Activated CD8-positive, alpha-beta memory T cell treated with anti-CD3 and anti-CD28 coated beads for 4 hours (primary cell): Measurements from ENCODE around the gene SH3GLB2.
"Not testable (repeated sequence)": the region's sequence is repeated elsewhere in the genome, so short reads cannot be mapped to it uniquely, and the experiment has no call there.

Experiments
- DNase-seq, 2 donors: peaks; one replicate each; pipeline ENCODE4 v3.0.0-alpha.2; 2020; ENCODE audit warnings: low read depth in 2 of 2

SH3GLB2 gene

GRCh38 chr9:129014608-129015007, 13.5 kb downstream of the SH3GLB2 start:
- no peak for DNase-seq

- no peak for DNase-seq
Measured at GRCh38 chr9:129014124-129014523, 14.0 kb downstream of the SH3GLB2 start.

GRCh38 chr9:129013674-129014073, 14.5 kb downstream of the SH3GLB2 start:
- no peak for DNase-seq

- no peak for DNase-seq
Measured at GRCh38 chr9:129012893-129013448, 15.2 kb downstream of the SH3GLB2 start.

GRCh38 chr9:129012343-129012742, 15.8 kb downstream of the SH3GLB2 start:
- no peak for DNase-seq

- DNase-seq = no peak
Measured at GRCh38 chr9:129011761-129012181, 16.4 kb downstream of the SH3GLB2 start.

- DNase-seq = no peak
Measured at GRCh38 chr9:129011170-129011569, 17.0 kb downstream of the SH3GLB2 start.

GRCh38 chr9:129010267-129010975, 17.7 kb downstream of the SH3GLB2 start:
- no peak for DNase-seq

- no peak for DNase-seq
Measured at GRCh38 chr9:129009584-129010141, 18.5 kb downstream of the SH3GLB2 start.

- no peak for DNase-seq
Measured at GRCh38 chr9:129008986-129009583, 19.0 kb downstream of the SH3GLB2 start.

- no peak for DNase-seq
Measured at GRCh38 chr9:129008469-129008965, 19.6 kb downstream of the SH3GLB2 start.

- DNase-seq = no peak
Measured at GRCh38 chr9:129007766-129008468, 20.2 kb downstream of the SH3GLB2 start.

- DNase-seq = no peak
Measured at GRCh38 chr9:129007035-129007765, 20.9 kb downstream of the SH3GLB2 start.

- no peak for DNase-seq
Measured at GRCh38 chr9:129006328-129007034, 21.6 kb downstream of the SH3GLB2 start.

GRCh38 chr9:129005336-129005997, 22.7 kb downstream of the SH3GLB2 start:
- no peak for DNase-seq

GRCh38 chr9:129004173-129004572, 24.0 kb downstream of the SH3GLB2 start:
- not testable (repeated sequence) for DNase-seq

GRCh38 chr9:129002992-129003391, 25.1 kb downstream of the SH3GLB2 start:
- DNase-seq = no peak

- no peak for DNase-seq
Measured at GRCh38 chr9:129001504-129002325, 26.4 kb downstream of the SH3GLB2 start.

- DNase-seq = no peak
Measured at GRCh38 chr9:128999581-129000206, 28.4 kb downstream of the SH3GLB2 start.
